ENCODE results near the gene PNRC2.
A peak's percentile ranks its signal among the peaks of the same experiment; 100 is the strongest.

The PNRC2 gene

DNA sequence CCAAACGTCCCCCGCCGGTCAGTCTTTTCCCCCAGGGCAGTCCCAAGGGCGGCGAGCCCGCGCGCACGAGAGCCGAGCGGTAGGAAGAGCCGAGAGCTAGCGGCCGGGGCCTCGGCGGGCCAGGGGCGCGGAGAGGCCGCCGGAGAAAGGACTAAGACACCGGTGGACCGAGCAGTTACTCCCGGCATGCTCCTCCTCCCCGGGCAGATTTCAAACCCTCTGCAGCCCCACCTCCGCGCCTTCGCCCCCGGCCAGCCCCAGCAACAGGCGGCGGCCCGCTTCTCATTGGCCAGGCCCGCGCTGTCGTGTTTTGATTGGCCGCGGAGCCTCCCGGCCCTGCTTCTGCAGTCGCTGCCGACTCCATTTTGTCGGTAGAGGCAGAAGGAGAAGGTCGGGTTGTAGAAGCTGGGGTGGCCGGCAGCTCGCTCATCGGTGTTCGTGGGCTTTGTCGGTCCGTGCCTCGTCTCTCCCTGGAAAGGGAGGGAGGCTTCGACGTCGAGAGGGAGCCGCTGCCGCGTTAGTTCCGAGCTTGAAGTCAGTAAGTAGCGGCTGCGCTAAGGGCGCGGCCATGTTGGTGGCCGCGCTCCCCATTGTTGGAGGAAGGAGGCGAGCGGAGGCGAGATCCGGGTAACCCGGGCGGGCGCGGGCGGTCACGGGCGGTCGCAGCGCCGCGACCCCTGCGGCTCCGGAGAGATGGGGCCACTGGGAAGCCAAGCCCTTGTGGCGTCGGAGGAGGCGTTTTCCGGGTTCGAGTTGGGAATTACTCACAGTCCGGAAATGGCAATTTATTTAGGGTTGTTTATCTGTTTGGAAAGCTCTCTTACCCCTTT, at the start of gene PNRC2:
Gene PNRC2 (plus strand): TSS at position 368 of the 830 bp plus-strand sequence. CDS start 1,630 bp downstream, outside the sequence.
- peak within 1 kb of the TSS; percentile 69 for H3K4me3 ChIP-seq (ENCODE audit: low read depth, low read length)
- TF ChIP-seq CTCF (IDR thresholded peaks at IDR 0.05; ENCODE audit: low read depth, low read length), result no peak

DNA sequence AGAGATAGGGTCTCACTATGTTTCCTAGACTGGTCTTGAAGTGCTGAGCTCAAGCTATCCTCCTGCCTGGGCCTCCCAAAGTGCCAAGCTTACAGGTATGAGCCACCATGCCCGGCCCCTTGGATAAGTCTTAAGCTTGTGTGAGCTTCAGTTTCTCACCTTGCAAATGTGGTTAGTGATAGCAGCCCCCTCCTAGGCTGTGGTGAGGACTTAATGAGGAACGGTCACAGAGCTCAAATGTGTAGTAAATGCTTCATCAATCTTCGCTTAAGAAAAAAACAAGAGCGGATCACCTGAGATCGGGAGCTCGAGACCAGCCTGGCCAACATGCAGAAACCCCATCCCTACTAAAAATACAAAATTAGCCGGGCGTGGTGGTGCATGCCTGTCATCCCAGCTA, 49.5 kb upstream of the PNRC2 start:
- H3K4me3 ChIP-seq (ENCODE audit: low read depth, low read length), result no peak overlapping the region
- no peak for TF ChIP-seq CTCF (IDR thresholded peaks at IDR 0.05; ENCODE audit: low read depth, low read length)

GRCh38 chr1:23910553-23911246, 48.9 kb upstream of the PNRC2 start:
- TF ChIP-seq CTCF (IDR thresholded peaks at IDR 0.05; ENCODE audit: low read depth, low read length), result no peak
- no peak overlapping the region for H3K4me3 ChIP-seq (ENCODE audit: low read depth, low read length)

DNA sequence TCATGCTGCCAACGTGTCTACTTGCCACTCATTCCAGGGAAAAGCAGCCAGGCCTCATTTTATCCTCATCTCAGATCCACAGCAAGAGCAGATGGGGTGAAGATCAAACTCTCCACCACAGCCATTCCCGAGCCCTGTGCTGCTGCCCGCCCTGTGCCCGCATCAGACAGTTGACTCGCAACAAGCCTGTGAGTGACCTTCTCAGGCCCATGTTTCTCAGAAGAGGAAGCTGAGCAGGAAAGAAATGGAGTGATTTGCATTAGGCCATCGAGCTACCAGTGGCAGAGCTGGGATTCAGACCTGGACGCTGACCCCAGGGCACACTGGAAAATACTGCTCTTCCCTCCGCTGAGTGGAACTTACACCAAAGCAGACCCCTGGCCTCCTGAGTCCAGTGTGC, 47.7 kb upstream of the PNRC2 start:
- TF ChIP-seq CTCF (IDR thresholded peaks at IDR 0.05; ENCODE audit: low read depth, low read length), result no peak

GRCh38 chr1:23913212-23913880, 46.3 kb upstream of the PNRC2 start, which contains the start of gene CNR2:
CNR2 (minus strand) TSS chr1:23913362; CDS start chr1:23875617, 37,745 bp downstream.
- no peak for TF ChIP-seq CTCF (IDR thresholded peaks at IDR 0.05; ENCODE audit: low read depth, low read length)
- H3K4me3 ChIP-seq (ENCODE audit: low read depth, low read length), result no peak within 1 kb of the TSS

More for the DNA sequence above, 47.7 kb upstream of the PNRC2 start:
- no peak overlapping the region for H3K4me3 ChIP-seq (ENCODE audit: low read depth, low read length)

GRCh38 chr1:23914921-23915320, 44.7 kb upstream of the PNRC2 start:
- no peak overlapping the region for H3K4me3 ChIP-seq (ENCODE audit: low read depth, low read length)
- no peak for TF ChIP-seq CTCF (IDR thresholded peaks at IDR 0.05; ENCODE audit: low read depth, low read length)

All from WI38 (cell line).